ENCODE data around the gene CFAP300.

CFAP300 gene

DNA sequence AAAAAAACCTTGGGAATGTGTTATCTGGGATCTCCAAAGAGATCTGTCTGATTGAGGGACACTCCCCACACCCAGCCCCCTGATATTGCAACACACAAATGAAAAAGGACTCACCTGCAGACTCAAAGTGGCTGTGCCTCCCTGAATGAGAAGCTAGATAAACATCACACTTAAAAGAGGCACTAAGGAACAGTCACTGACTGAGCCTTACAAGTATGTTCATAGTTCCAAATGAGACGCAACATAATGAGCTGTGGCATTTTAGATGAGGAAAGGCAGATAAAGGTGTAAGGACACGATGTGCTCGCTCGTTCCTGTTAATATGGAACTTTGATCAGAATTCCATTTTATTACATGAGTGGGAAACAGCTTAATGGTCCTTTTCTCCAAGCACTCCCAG, 21.0 kb upstream of the CFAP300 start:
- Histone ChIP-seq H3K4me1 (ENCODE audit: control insufficient read depth, insufficient read depth, low read length) (no peaks in the 10 kb centered on the region), H3K27me3 (ENCODE audit: control insufficient read depth in 1 of 2, insufficient read depth in 2 of 2, low read length in 2 of 2) (peaks cover 0 to 2% of the 10 kb centered on the region in 2 donors), H3K36me3 (ENCODE audit: control insufficient read depth in 2 of 2, insufficient read depth in 2 of 2, low read length in 2 of 2) (no peaks in the 10 kb centered on the region), H3K9me3 (ENCODE audit: control insufficient read depth in 2 of 2, low read length in 2 of 2) (no peaks in the 10 kb centered on the region), H3K9ac (ENCODE audit: low read length in 2 of 2) (no peak overlapping the region), H3K27ac (ENCODE audit: low read length) (no peak overlapping the region), H3K4me3 (ENCODE audit: low read length in 2 of 2) (no peak overlapping the region)

DNA sequence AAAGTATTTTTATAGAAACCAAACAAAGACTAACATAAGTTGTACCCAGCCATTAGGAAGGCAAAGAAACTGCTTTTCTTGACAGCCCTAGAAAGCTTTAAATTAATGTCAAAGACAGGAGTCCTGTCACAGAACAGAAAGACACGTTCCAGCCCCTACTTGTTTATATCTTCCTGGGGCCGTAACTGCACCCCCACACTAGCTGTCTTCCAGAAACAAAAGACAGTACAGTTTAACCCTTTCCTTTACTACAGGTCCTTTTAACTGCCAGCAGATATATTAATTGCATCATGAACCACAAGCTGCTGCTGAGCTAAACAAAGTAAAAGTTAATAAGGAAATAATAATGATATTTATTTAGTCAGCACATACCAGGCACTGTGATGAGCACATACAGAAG, 20.3 kb upstream of the CFAP300 start:
- H3K36me3 ChIP-seq (ENCODE audit: control insufficient read depth in 2 of 2, insufficient read depth in 2 of 2, low read length in 2 of 2): no peaks in the 10 kb centered on the region
- no peaks in the 10 kb centered on the region for H3K4me1 ChIP-seq (ENCODE audit: control insufficient read depth, insufficient read depth, low read length)
- no peak overlapping the region for H3K4me3 ChIP-seq (ENCODE audit: low read length in 2 of 2)
- no peak overlapping the region for H3K27ac ChIP-seq (ENCODE audit: low read length)
- H3K9ac ChIP-seq (ENCODE audit: low read length in 2 of 2): no peak overlapping the region
- H3K9me3 ChIP-seq (ENCODE audit: control insufficient read depth in 2 of 2, low read length in 2 of 2): no peaks in the 10 kb centered on the region
- peaks cover 0 to 2% of the 10 kb centered on the region in 2 donors for H3K27me3 ChIP-seq (ENCODE audit: control insufficient read depth in 1 of 2, insufficient read depth in 2 of 2, low read length in 2 of 2)

DNA sequence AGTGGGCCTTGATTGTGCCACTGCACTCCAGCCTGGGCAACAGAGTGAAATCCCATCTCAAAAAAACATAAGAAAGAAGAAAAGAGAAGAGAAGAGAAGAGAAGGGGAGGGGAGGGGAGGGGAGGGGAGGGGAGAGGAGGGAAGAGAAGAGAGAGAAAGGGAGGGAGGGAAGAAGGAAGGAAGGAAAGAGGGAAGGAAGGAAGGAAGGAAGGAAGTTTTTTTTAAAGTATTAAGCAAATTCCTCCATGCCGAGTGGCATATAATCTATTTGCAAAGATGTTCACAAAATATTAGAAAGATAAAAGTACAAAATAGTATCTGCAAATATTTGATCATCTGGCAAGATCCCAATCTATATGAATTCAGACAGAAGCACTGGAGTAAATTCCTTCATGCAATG, 10.5 kb upstream of the CFAP300 start:
- no peaks in the 10 kb centered on the region for H3K36me3 ChIP-seq (ENCODE audit: control insufficient read depth in 2 of 2, insufficient read depth in 2 of 2, low read length in 2 of 2)
- H3K27me3 ChIP-seq (ENCODE audit: control insufficient read depth in 1 of 2, insufficient read depth in 2 of 2, low read length in 2 of 2): no peaks in the 10 kb centered on the region
- no peaks in the 10 kb centered on the region for H3K4me1 ChIP-seq (ENCODE audit: control insufficient read depth, insufficient read depth, low read length)
- H3K9me3 ChIP-seq (ENCODE audit: control insufficient read depth in 2 of 2, low read length in 2 of 2): peaks cover 0 to 4% of the 10 kb centered on the region in 2 donors
- H3K4me3 ChIP-seq (ENCODE audit: low read length in 2 of 2): no peak overlapping the region
- no peak overlapping the region for H3K9ac ChIP-seq (ENCODE audit: low read length in 2 of 2)
- no peak overlapping the region for H3K27ac ChIP-seq (ENCODE audit: low read length)

DNA sequence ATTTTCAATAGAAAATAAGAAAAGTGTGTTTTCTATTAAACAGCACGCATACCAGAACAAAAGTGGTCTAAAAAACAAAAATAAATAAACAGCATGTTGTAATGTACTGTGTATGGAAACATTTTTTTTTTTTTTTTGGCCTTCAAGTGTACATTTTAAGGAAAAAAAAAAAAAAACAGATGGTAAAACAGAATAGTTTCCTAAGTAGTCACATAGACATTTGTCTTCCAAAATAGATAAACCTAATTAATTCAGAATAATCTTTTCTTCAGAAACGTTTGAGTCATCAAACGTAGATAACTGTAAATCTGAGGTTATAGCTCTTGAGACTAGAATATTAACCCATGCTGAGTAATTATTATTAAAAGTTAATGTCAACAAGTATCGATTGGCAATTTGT, 396 bp upstream of the CFAP300 start:
- peak overlapping the region in 1 of 2 donors; percentile 55 for H3K9ac ChIP-seq (ENCODE audit: low read length in 2 of 2)
- H3K27me3 ChIP-seq (ENCODE audit: control insufficient read depth in 1 of 2, insufficient read depth in 2 of 2, low read length in 2 of 2): peaks cover 0 to 2% of the 10 kb centered on the region in 2 donors
- H3K4me3 ChIP-seq (ENCODE audit: low read length in 2 of 2): peak overlapping the region; percentile 64 to 79
- peaks cover 5% of the 10 kb centered on the region for H3K4me1 ChIP-seq (ENCODE audit: control insufficient read depth, insufficient read depth, low read length)
- H3K36me3 ChIP-seq (ENCODE audit: control insufficient read depth in 2 of 2, insufficient read depth in 2 of 2, low read length in 2 of 2): no peaks in the 10 kb centered on the region
- no peaks in the 10 kb centered on the region for H3K9me3 ChIP-seq (ENCODE audit: control insufficient read depth in 2 of 2, low read length in 2 of 2)
- no peak overlapping the region for H3K27ac ChIP-seq (ENCODE audit: low read length)

DNA sequence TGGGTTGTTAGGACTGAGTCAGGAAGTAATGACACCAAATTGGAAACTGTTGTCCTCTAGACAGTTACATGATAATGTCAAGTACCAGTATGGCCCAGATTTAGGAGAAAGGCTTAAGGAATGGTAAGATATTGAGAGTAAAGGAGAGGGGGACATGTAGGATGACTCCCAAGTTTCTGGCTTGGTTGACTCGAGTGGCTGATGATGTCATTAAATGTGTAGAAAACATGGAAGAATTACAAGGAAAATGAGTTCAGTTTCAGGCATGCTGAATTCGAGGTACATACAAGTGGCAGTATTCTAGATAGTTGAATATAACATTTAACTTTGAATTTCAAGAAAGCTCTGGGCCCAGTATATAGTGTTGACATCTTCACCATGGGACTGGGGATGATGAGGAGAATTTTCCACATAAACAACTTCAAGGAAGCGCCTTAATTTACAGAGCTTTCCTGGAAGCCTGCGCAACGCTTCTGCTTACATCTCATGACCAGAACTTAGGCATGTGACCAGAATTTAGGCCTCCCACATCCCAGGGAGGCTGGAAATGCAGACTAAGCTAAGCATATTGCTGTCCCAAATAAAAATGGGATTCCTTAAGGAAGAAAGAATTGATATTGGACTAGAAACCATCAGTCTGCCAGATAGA, 3.8 kb downstream of the CFAP300 start:
- Histone ChIP-seq H3K4me1 (ENCODE audit: control insufficient read depth, insufficient read depth, low read length) (peaks cover 5% of the 10 kb centered on the region), H3K36me3 (ENCODE audit: control insufficient read depth in 2 of 2, insufficient read depth in 2 of 2, low read length in 2 of 2) (no peaks in the 10 kb centered on the region), H3K4me3 (ENCODE audit: low read length in 2 of 2) (no peak overlapping the region), H3K9ac (ENCODE audit: low read length in 2 of 2) (no peak overlapping the region), H3K27ac (ENCODE audit: low read length) (no peak overlapping the region), H3K27me3 (ENCODE audit: control insufficient read depth in 1 of 2, insufficient read depth in 2 of 2, low read length in 2 of 2) (peaks cover 0 to 2% of the 10 kb centered on the region in 2 donors), H3K9me3 (ENCODE audit: control insufficient read depth in 2 of 2, low read length in 2 of 2) (no peaks in the 10 kb centered on the region)

DNA sequence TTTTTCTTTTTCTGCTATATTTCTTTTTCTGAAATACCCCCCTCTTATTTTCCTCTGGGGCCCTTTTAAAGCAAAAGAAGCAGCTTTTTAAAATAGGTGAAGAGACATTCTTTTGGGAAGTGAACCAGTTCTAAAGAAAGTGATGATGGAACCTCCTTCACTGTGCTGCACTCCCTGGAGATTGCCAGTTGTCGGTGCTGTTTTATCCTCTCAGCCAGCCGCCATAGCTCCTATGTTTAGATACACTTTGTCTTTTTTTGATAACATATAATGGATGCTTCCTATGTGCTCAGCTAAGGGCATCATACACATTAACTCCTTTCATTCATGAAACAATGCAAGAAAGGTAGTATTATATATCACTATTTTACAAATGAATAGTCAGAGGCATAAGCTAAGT, 14.0 kb downstream of the CFAP300 start:
- H3K9ac ChIP-seq (ENCODE audit: low read length in 2 of 2): no peak overlapping the region
- H3K4me3 ChIP-seq (ENCODE audit: low read length in 2 of 2): no peak overlapping the region
- no peak overlapping the region for H3K27ac ChIP-seq (ENCODE audit: low read length)
- no peaks in the 10 kb centered on the region for H3K36me3 ChIP-seq (ENCODE audit: control insufficient read depth in 2 of 2, insufficient read depth in 2 of 2, low read length in 2 of 2)
- no peaks in the 10 kb centered on the region for H3K4me1 ChIP-seq (ENCODE audit: control insufficient read depth, insufficient read depth, low read length)
- H3K27me3 ChIP-seq (ENCODE audit: control insufficient read depth in 1 of 2, insufficient read depth in 2 of 2, low read length in 2 of 2): no peaks in the 10 kb centered on the region
- H3K9me3 ChIP-seq (ENCODE audit: control insufficient read depth in 2 of 2, low read length in 2 of 2): no peaks in the 10 kb centered on the region

DNA sequence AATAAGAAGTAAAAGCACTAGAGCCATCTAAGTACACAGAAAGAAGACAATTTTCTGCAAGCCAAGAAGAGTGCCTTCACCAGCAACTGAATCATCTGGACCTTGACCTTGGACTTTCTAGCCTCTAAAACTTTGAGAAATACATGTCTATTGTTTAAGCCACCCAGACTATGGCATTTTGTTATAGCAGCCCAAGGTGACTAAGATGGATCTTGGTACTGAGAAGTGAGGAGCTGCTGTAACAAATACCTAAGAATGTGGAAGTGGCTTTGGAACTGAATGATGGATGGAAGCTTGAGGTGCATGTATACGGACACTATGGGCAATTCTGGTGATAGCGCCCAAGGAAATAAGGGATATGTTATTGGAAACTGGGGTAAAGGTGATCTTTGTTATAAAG, 14.9 kb downstream of the CFAP300 start:
- H3K4me3 ChIP-seq (ENCODE audit: low read length in 2 of 2): no peak overlapping the region

DNA sequence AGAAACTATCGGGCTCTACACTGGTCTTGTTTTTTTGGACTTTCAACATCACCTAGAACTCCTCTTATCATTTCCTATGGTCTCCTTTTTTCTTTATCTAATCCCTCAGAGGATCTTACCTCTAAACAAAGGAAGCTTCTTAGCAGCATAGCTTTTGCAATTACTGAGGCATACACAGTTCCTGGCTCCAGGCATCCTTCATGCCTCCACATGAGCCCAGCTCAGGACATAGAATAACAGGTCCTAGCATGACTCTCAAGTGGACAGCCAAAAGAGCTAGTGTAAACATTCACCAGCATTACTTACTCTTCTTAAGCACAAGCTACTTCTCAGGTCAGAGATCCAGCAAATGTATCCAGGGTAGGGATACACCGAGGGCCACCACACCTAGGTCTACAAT, 17.1 kb downstream of the CFAP300 start:
- Histone ChIP-seq H3K4me3 (ENCODE audit: low read length in 2 of 2) (no peak overlapping the region), H3K36me3 (ENCODE audit: control insufficient read depth in 2 of 2, insufficient read depth in 2 of 2, low read length in 2 of 2) (no peaks in the 10 kb centered on the region), H3K4me1 (ENCODE audit: control insufficient read depth, insufficient read depth, low read length) (no peaks in the 10 kb centered on the region)

More for the DNA sequence above, 14.9 kb downstream of the CFAP300 start:
- Histone ChIP-seq H3K36me3 (ENCODE audit: control insufficient read depth in 2 of 2, insufficient read depth in 2 of 2, low read length in 2 of 2) (no peaks in the 10 kb centered on the region), H3K27me3 (ENCODE audit: control insufficient read depth in 1 of 2, insufficient read depth in 2 of 2, low read length in 2 of 2) (no peaks in the 10 kb centered on the region), H3K9ac (ENCODE audit: low read length in 2 of 2) (no peak overlapping the region), H3K27ac (ENCODE audit: low read length) (no peak overlapping the region), H3K9me3 (ENCODE audit: control insufficient read depth in 2 of 2, low read length in 2 of 2) (no peaks in the 10 kb centered on the region), H3K4me1 (ENCODE audit: control insufficient read depth, insufficient read depth, low read length) (no peaks in the 10 kb centered on the region)

DNA sequence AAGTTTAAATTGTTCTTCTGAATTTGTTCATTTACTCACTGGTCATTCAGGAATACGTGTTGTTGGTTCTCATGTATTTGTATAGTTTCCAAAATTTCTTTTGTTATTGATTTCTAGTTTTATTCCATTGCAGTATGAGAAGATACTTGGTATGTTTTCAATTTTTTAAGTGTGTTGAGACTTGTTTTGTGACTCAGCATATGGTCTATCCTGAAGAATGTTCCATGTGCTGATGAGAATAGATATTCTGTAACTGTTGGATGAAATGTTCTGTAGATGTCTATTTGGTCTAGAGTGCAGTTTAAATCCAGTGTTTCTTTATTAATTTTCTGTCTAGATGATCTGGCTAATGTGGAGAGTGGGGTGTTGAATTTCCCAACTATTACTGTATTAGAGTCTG, 23.5 kb downstream of the CFAP300 start:
- Histone ChIP-seq H3K27ac (ENCODE audit: low read length) (no peak overlapping the region), H3K4me1 (ENCODE audit: control insufficient read depth, insufficient read depth, low read length) (no peaks in the 10 kb centered on the region), H3K4me3 (ENCODE audit: low read length in 2 of 2) (no peak overlapping the region), H3K27me3 (ENCODE audit: control insufficient read depth in 1 of 2, insufficient read depth in 2 of 2, low read length in 2 of 2) (no peaks in the 10 kb centered on the region), H3K9me3 (ENCODE audit: control insufficient read depth in 2 of 2, low read length in 2 of 2) (peaks cover 2 to 10% of the 10 kb centered on the region in 2 donors), H3K36me3 (ENCODE audit: control insufficient read depth in 2 of 2, insufficient read depth in 2 of 2, low read length in 2 of 2) (no peaks in the 10 kb centered on the region), H3K9ac (ENCODE audit: low read length in 2 of 2) (no peak overlapping the region)

More for the DNA sequence above, 17.1 kb downstream of the CFAP300 start:
- no peaks in the 10 kb centered on the region for H3K27me3 ChIP-seq (ENCODE audit: control insufficient read depth in 1 of 2, insufficient read depth in 2 of 2, low read length in 2 of 2)
- H3K27ac ChIP-seq (ENCODE audit: low read length): no peak overlapping the region
- H3K9me3 ChIP-seq (ENCODE audit: control insufficient read depth in 2 of 2, low read length in 2 of 2): no peaks in the 10 kb centered on the region
- H3K9ac ChIP-seq (ENCODE audit: low read length in 2 of 2): no peak overlapping the region

DNA sequence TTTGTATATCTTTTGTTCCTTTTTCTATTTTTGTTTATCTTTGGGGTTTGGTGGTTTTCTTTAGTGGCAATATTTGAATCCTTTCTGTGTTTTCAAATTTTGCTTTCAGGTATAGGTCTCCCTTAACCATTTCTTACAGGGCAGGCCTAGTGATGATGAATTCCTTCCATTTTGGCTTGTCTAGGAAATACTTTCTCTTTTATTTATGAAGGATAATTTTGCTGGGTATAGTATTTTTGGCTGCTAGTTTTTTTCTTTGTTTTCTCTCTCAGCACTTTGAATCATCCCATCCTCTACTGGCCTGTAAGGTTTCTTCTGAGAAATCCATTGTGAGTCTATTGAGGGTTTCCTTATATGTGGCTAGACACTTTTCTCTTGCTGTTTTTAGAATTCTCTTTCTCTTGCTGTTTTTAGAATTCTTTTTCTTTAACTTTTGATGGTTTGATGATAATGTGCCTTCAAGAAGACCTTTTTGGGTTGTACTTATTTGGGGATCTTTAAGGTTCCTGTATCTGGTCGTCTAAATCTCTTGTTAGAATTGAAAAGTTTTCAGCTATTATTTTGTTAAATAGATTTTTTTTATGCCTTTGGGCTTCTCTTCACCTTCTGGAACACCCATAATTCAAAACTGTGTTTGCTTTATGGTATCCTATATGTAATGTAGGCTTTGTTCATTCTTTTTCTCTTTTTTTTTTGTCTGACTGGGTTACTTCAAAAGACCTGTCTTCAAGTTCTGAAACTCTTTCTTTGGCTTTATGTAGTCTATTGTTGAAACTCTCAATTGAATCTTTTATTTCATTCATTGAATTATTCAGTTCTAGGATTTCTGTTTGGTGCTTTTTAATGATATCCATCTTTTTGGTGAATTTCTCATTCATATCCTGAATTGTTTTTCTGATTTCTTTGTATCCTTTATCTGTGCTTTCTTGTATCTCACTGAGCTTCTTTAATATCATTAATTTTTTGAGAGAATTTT, 24.5 kb downstream of the CFAP300 start:
- H3K4me3 ChIP-seq (ENCODE audit: low read length in 2 of 2): no peak overlapping the region
- no peaks in the 10 kb centered on the region for H3K36me3 ChIP-seq (ENCODE audit: control insufficient read depth in 2 of 2, insufficient read depth in 2 of 2, low read length in 2 of 2)
- H3K27ac ChIP-seq (ENCODE audit: low read length): no peak overlapping the region
- no peaks in the 10 kb centered on the region for H3K4me1 ChIP-seq (ENCODE audit: control insufficient read depth, insufficient read depth, low read length)
- no peaks in the 10 kb centered on the region for H3K27me3 ChIP-seq (ENCODE audit: control insufficient read depth in 1 of 2, insufficient read depth in 2 of 2, low read length in 2 of 2)
- H3K9ac ChIP-seq (ENCODE audit: low read length in 2 of 2): no peak overlapping the region
- peaks cover 2 to 10% of the 10 kb centered on the region in 2 donors for H3K9me3 ChIP-seq (ENCODE audit: control insufficient read depth in 2 of 2, low read length in 2 of 2)

DNA sequence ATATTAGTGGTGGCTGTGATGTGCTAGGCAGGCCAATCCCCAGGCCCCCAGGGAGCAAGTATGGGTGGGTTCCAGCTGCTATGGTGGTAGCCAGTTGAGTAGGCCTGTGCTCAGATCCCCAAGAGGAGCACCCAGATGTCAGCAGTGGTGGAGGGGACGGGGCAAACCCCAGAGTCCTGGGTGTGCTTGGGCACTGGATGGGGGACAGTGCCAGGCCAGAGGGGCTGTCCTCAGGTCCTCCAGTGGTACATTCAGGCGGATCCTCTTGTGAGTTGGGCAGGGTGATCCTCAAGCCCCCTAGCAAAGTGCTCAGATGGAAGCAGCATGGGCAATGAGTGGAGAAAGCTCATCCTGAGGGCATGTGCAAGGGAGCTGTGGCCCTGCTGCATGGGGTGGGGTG, 26.0 kb downstream of the CFAP300 start:
- Histone ChIP-seq H3K27me3 (ENCODE audit: control insufficient read depth in 1 of 2, insufficient read depth in 2 of 2, low read length in 2 of 2) (no peaks in the 10 kb centered on the region), H3K4me1 (ENCODE audit: control insufficient read depth, insufficient read depth, low read length) (no peaks in the 10 kb centered on the region), H3K27ac (ENCODE audit: low read length) (no peak overlapping the region), H3K4me3 (ENCODE audit: low read length in 2 of 2) (no peak overlapping the region), H3K9me3 (ENCODE audit: control insufficient read depth in 2 of 2, low read length in 2 of 2) (peaks cover 2 to 10% of the 10 kb centered on the region in 2 donors), H3K36me3 (ENCODE audit: control insufficient read depth in 2 of 2, insufficient read depth in 2 of 2, low read length in 2 of 2) (no peaks in the 10 kb centered on the region), H3K9ac (ENCODE audit: low read length in 2 of 2) (no peak overlapping the region)

All from stomach smooth muscle (tissue), 2 donors.